ENCODE data around the gene DPCD. TPM values are rescaled to one million over a fixed set of nuclear protein-coding genes. Genes with fewer than 3 reads are reported as not detected.

The DPCD gene
- 49.7 and 71.1 TPM in 2 replicates for total RNA-seq (ENCODE audit: low replicate concordance)

DNA sequence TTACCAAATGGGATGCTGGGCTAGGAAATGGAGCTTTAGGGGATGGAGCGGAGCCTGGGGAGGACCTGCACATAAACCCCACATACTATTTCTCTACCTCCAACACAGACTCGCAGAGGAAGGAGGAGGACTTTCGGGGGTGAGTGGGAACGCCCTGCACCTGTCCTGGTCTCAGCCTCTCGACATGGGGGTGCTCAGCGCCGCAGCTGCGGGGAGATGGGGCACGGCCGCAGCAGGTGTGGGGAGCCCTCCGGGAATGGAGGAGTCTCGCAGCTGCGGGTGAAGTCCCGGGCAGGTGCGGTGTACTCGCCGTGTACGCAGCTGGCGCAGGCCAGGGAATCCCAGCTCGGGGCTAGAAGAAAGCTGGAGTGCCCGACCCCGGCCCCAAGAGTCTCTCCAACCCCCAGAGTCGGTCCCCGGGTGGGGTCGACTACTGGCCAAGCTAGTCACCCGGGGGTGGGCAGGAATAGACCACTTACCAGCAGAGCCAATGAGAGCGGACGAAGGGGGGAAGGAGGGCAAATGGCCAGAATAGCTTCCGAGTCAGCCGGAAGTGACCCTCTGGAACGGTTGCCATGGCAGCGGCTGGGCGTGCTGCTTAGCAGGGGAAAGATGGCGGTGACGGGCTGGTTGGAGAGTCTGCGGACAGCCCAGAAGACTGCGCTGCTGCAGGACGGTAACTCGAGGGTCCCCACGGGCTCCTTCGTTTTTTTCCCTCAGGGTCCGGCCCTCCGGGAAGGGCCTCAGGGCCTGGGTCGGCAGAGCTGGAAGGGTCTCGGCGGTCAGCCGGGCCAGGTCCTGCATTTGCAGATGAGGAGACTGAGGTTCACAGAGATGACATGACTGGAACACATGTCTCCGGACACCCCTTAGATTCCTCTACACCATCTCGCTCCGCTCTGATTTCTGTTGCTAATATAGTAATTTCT is at the start of gene DPCD, which contains the start of gene POLL:
Gene DPCD, plus strand, starts transcription at position 597 of the 929 bp plus-strand sequence. Its CDS starts 16 bp downstream, at position 613.
Gene POLL, minus strand, starts transcription at position 533 of the 929 bp plus-strand sequence. CDS start 897 bp downstream, outside the sequence.
- peaks cover 7% of the 10 kb centered on the region for H3K27me3 ChIP-seq
- H3K4me2 ChIP-seq, result peak within 1 kb of the TSS; percentile 95
- no peaks in the 10 kb centered on the region for H3K9me3 Mint-ChIP-seq
- peak within 1 kb of the TSS; percentile 93 for H2AFZ ChIP-seq (replicated peaks)
- H3K27me3 Mint-ChIP-seq (ENCODE audit: insufficient read depth, low read depth), result no peaks in the 10 kb centered on the region
- H3K36me3 Mint-ChIP-seq, result peaks cover 13% of the 10 kb centered on the region
- peaks cover 21% of the 10 kb centered on the region for H3K79me2 ChIP-seq (ENCODE audit: low read depth)
- peaks cover 4% of the 10 kb centered on the region for H3F3A ChIP-seq (ENCODE audit: low read depth)
- peaks cover 25% of the 10 kb centered on the region for H3K4me1 Mint-ChIP-seq
- DNase-seq (ENCODE audit: low spot score), result peak; percentile 98
- peak within 1 kb of the TSS; percentile 94 for H3K4me3 ChIP-seq
- H3K36me3 ChIP-seq, result no peaks in the 10 kb centered on the region
- peak within 1 kb of the TSS; percentile 69 for H3K9ac ChIP-seq
- no peak within 1 kb of the TSS for H3K27ac ChIP-seq
- H4K20me1 ChIP-seq (ENCODE audit: low read depth), result peaks cover 6% of the 10 kb centered on the region
- no peaks in the 10 kb centered on the region for H3K9me3 ChIP-seq (ENCODE audit: low read depth)
- peak within 1 kb of the TSS; percentile 54 for H3K27ac Mint-ChIP-seq
- H3K4me1 ChIP-seq, result peaks cover 14% of the 10 kb centered on the region
- peak within 1 kb of the TSS; percentile 95 for H3K4me3 Mint-ChIP-seq
- TF ChIP-seq EZH2 (IDR thresholded peaks at IDR 0.05) (no peak), EZH2phosphoT487 (IDR thresholded peaks at IDR 0.05) (no peak)
- TF ChIP-seq, protein P1, sequence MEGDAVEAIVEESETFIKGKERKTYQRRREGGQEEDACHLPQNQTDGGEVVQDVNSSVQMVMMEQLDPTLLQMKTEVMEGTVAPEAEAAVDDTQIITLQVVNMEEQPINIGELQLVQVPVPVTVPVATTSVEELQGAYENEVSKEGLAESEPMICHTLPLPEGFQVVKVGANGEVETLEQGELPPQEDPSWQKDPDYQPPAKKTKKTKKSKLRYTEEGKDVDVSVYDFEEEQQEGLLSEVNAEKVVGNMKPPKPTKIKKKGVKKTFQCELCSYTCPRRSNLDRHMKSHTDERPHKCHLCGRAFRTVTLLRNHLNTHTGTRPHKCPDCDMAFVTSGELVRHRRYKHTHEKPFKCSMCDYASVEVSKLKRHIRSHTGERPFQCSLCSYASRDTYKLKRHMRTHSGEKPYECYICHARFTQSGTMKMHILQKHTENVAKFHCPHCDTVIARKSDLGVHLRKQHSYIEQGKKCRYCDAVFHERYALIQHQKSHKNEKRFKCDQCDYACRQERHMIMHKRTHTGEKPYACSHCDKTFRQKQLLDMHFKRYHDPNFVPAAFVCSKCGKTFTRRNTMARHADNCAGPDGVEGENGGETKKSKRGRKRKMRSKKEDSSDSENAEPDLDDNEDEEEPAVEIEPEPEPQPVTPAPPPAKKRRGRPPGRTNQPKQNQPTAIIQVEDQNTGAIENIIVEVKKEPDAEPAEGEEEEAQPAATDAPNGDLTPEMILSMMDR (IDR thresholded peaks at IDR 0.05), result no peak

DNA sequence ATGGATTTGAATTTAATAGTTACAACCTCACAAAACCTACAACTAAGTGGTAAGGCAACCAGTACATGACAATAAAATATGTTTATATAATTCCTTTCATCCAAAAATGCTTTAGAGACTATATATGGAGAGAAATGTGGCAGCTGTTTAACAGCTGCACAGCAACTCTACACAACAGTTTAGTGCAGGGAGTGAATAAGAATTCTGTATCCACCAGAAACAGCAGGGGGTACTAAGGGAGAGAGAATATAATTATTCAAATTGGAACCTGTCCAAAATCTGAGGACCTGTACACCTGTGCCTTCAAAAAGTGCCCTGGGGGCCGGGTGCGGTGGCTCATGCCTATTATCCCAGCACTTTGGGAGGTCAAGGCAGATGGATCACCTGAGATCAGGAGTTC is 49.7 kb upstream of the DPCD start:
- no peak overlapping the region for H3K4me3 ChIP-seq
- no peak overlapping the region for H3K4me2 ChIP-seq
- no peak overlapping the region for H3K27ac ChIP-seq
- no peak for DNase-seq (ENCODE audit: low spot score)
- H3K79me2 ChIP-seq (ENCODE audit: low read depth), result no peaks in the 10 kb centered on the region
- H4K20me1 ChIP-seq (ENCODE audit: low read depth), result no peaks in the 10 kb centered on the region
- Mint-ChIP-seq H3K4me1 (no peaks in the 10 kb centered on the region), H3K4me3 (no peak overlapping the region), H3K36me3 (peaks cover 17% of the 10 kb centered on the region), H3K27ac (no peak overlapping the region), H3K27me3 (ENCODE audit: insufficient read depth, low read depth) (no peaks in the 10 kb centered on the region), H3K9me3 (no peaks in the 10 kb centered on the region)
- H3K9me3 ChIP-seq (ENCODE audit: low read depth), result no peaks in the 10 kb centered on the region
- H3F3A ChIP-seq (ENCODE audit: low read depth), result no peaks in the 10 kb centered on the region
- H3K27me3 ChIP-seq, result no peaks in the 10 kb centered on the region
- no peaks in the 10 kb centered on the region for H3K36me3 ChIP-seq
- peaks cover 10% of the 10 kb centered on the region for H3K4me1 ChIP-seq
- H2AFZ ChIP-seq (replicated peaks), result no peak overlapping the region
- no peak overlapping the region for H3K9ac ChIP-seq
- TF ChIP-seq, protein P1 (IDR thresholded peaks at IDR 0.05), result no peak
- TF ChIP-seq EZH2 (IDR thresholded peaks at IDR 0.05) (no peak), EZH2phosphoT487 (IDR thresholded peaks at IDR 0.05) (no peak)

DNA sequence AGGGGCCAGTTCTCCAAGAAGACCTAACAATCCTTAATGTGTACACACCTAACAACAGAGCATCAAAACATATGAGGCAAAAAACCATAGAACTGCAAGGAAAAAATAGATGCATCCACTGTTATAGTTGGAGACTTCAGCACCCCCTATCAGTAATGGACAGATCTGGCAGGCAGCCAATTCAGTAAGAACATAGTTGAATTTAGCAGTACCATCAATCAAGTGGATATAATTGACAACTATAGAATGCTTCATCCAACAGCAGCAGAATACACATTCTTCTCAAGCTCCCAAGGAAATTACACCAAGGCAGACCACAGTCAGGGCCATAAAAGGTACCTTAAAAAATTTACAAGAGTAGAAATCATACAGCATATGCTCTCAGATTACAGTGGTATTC is 42.2 kb upstream of the DPCD start:
- Mint-ChIP-seq H3K9me3 (no peaks in the 10 kb centered on the region), H3K27me3 (ENCODE audit: insufficient read depth, low read depth) (no peaks in the 10 kb centered on the region), H3K36me3 (peaks cover 11% of the 10 kb centered on the region), H3K4me1 (peaks cover 2% of the 10 kb centered on the region), H3K27ac (no peak overlapping the region), H3K4me3 (no peak overlapping the region)
- Histone ChIP-seq H3K4me3 (no peak overlapping the region), H3K27me3 (no peaks in the 10 kb centered on the region), H2AFZ (replicated peaks) (no peak overlapping the region), H3K27ac (no peak overlapping the region), H4K20me1 (ENCODE audit: low read depth) (no peaks in the 10 kb centered on the region), H3K9me3 (ENCODE audit: low read depth) (no peaks in the 10 kb centered on the region), H3K79me2 (ENCODE audit: low read depth) (no peaks in the 10 kb centered on the region), H3K4me1 (no peaks in the 10 kb centered on the region), H3K4me2 (no peak overlapping the region), H3F3A (ENCODE audit: low read depth) (no peaks in the 10 kb centered on the region), H3K9ac (no peak overlapping the region), H3K36me3 (no peaks in the 10 kb centered on the region)
- no peak for TF ChIP-seq EZH2phosphoT487 (IDR thresholded peaks at IDR 0.05)
- TF ChIP-seq, protein P1 (IDR thresholded peaks at IDR 0.05), result no peak
- TF ChIP-seq EZH2 (IDR thresholded peaks at IDR 0.05), result no peak
- no peak for DNase-seq (ENCODE audit: low spot score)
